Right ventricle myocardium superior (tissue), 1 donor: ENCODE results near the gene PMEPA1. TPM values are rescaled to one million over a fixed set of nuclear protein-coding genes. Genes with fewer than 3 reads are reported as not detected.

Experiments
- ATAC-seq: fragments of 200-7000 bp; cut with Tn5 transposase; one replicate; pipeline ENCODE4 v1.9.1; 2020; ENCODE audit warnings: mild to moderate bottlenecking; ENCODE audit not compliant: poor library complexity
- DNase-seq: peaks from one replicate; pipeline ENCODE4 v3.0.0-alpha.2; 2020
- intact Hi-C: fragments of 100-400 bp; cut with DNase I; formaldehyde crosslinking; loops from one replicate; pipeline ENCODE4 v1.11.2; 2022
- total RNA-seq: library from RNA; stranded (reverse); fragmentation: NEBNext Ultra II Directional; extraction: Animal tissue kit (Norgen Biotek cat#: 25700); gene quantifications from one replicate; pipeline ENCODE4 v1.2.1, GENCODE V29; 2021
- donor health status: DM: no; HTN: yes; CAD: no; lungs with severe emphysema.

PMEPA1 gene
- total RNA-seq, 1 donor from 2014 or later: 21.5 TPM

GRCh38 chr20:57622579-57623381 lies 87.0 kb downstream of the PMEPA1 start:
- intact Hi-C loops: no loop called here
- ATAC-seq: peak; percentile 57
- DNase-seq: peak; percentile 69

GRCh38 chr20:57622201-57622570 lies 87.6 kb downstream of the PMEPA1 start:
- no peak for DNase-seq
- intact Hi-C loops: no loop called here
- ATAC-seq: no peak

- intact Hi-C loops: no loop called here
- ATAC-seq (no peak), DNase-seq (no peak)
These were observed 88.2 kb downstream of the PMEPA1 start for GRCh38 chr20:57621421-57622200.

GRCh38 chr20:57620999-57621398 lies 88.8 kb downstream of the PMEPA1 start:
- intact Hi-C loops: no loop called here
- DNase-seq: no peak
- no peak for ATAC-seq

GRCh38 chr20:57620274-57620990 lies 89.4 kb downstream of the PMEPA1 start, which contains the start of gene ZBP1:
TSS of gene ZBP1 (minus strand) at chr20:57620426. CDS start at chr20:57620295, 131 bp downstream.
- ATAC-seq (no peak), DNase-seq (no peak)
- intact Hi-C loops: no loop called here

- ATAC-seq: peak; percentile 56
These were observed 90.6 kb downstream of the PMEPA1 start for GRCh38 chr20:57619051-57619831.

GRCh38 chr20:57618764-57619050 lies 91.1 kb downstream of the PMEPA1 start:
- intact Hi-C loops: no loop called here
- no peak for DNase-seq
- no peak for ATAC-seq

More at GRCh38 chr20:57619051-57619831, 90.6 kb downstream of the PMEPA1 start:
- intact Hi-C loops: no loop called here
- DNase-seq: peak; percentile 79

GRCh38 chr20:57618091-57618763 lies 91.6 kb downstream of the PMEPA1 start:
- ATAC-seq: peak; percentile 13
- no peak for DNase-seq
- intact Hi-C loops: no loop called here

- no peak for ATAC-seq
- DNase-seq: no peak
- intact Hi-C loops: no loop called here
These were observed 92.6 kb downstream of the PMEPA1 start for GRCh38 chr20:57617079-57617795.

- DNase-seq: no peak
- intact Hi-C loops: no loop called here
These were observed 93.5 kb downstream of the PMEPA1 start for GRCh38 chr20:57616143-57616951.

GRCh38 chr20:57615445-57615811 lies 94.4 kb downstream of the PMEPA1 start:
- no peak for ATAC-seq
- intact Hi-C loops: no loop called here

More at GRCh38 chr20:57616143-57616951, 93.5 kb downstream of the PMEPA1 start:
- no peak for ATAC-seq

GRCh38 chr20:57614490-57615444 lies 95.0 kb downstream of the PMEPA1 start:
- ATAC-seq: no peak
- no peak for DNase-seq
- intact Hi-C loops: no loop called here

More at GRCh38 chr20:57615445-57615811, 94.4 kb downstream of the PMEPA1 start:
- DNase-seq: no peak

GRCh38 chr20:57613481-57613921 lies 96.3 kb downstream of the PMEPA1 start:
- intact Hi-C loops: no loop called here
- no peak for DNase-seq
- no peak for ATAC-seq

- intact Hi-C loops: no loop called here
- ATAC-seq (no peak), DNase-seq (no peak)
These were observed 96.9 kb downstream of the PMEPA1 start for GRCh38 chr20:57612916-57613315.

- DNase-seq: no peak
- ATAC-seq: no peak
- intact Hi-C loops: no loop called here
These were observed 97.4 kb downstream of the PMEPA1 start for GRCh38 chr20:57612436-57612835.
